Measurements from ENCODE around the gene SMAP2.
"Not testable (repeated sequence)": the region's sequence is repeated elsewhere in the genome, so short reads cannot be mapped to it uniquely, and the experiment has no call there.

Gene SMAP2

GRCh38 chr1:40373323-40374283 lies at the start of gene SMAP2:
TSS of gene SMAP2 (plus strand) at chr1:40373727. CDS start at chr1:40374121, 394 bp downstream.
- DNase-seq (ENCODE audit: low spot score): peak; percentile 99

- not testable (repeated sequence) for DNase-seq (ENCODE audit: low spot score)
Observed at GRCh38 chr1:40331403-40331802, 42.1 kb upstream of the SMAP2 start.

- no peak for DNase-seq (ENCODE audit: low spot score)
Observed at GRCh38 chr1:40332695-40333094, 40.8 kb upstream of the SMAP2 start.

GRCh38 chr1:40337443-40337842 lies 36.1 kb upstream of the SMAP2 start:
- DNase-seq (ENCODE audit: low spot score): no peak

GRCh38 chr1:40338745-40339419 lies 34.6 kb upstream of the SMAP2 start:
- peak; percentile 80 for DNase-seq (ENCODE audit: low spot score)

GRCh38 chr1:40339420-40340323 lies 33.9 kb upstream of the SMAP2 start:
- DNase-seq (ENCODE audit: low spot score): no peak

GRCh38 chr1:40341491-40342380 lies 31.8 kb upstream of the SMAP2 start:
- no peak for DNase-seq (ENCODE audit: low spot score)

- not testable (repeated sequence) for DNase-seq (ENCODE audit: low spot score)
Observed at GRCh38 chr1:40342381-40342717, 31.2 kb upstream of the SMAP2 start.

- no peak for DNase-seq (ENCODE audit: low spot score)
Observed at GRCh38 chr1:40344597-40344996, 28.9 kb upstream of the SMAP2 start.

- no peak for DNase-seq (ENCODE audit: low spot score)
Observed at GRCh38 chr1:40350391-40350790, 23.1 kb upstream of the SMAP2 start.

- DNase-seq (ENCODE audit: low spot score): no peak
Observed at GRCh38 chr1:40351124-40351523, 22.4 kb upstream of the SMAP2 start.

- DNase-seq (ENCODE audit: low spot score): no peak
Observed at GRCh38 chr1:40352126-40352525, 21.4 kb upstream of the SMAP2 start.

GRCh38 chr1:40353082-40353481 lies 20.4 kb upstream of the SMAP2 start:
- DNase-seq (ENCODE audit: low spot score): no peak

GRCh38 chr1:40357625-40358024 lies 15.9 kb upstream of the SMAP2 start:
- DNase-seq (ENCODE audit: low spot score): no peak

- DNase-seq (ENCODE audit: low spot score): no peak
Observed at GRCh38 chr1:40360631-40361030, 12.9 kb upstream of the SMAP2 start.

- no peak for DNase-seq (ENCODE audit: low spot score)
Observed at GRCh38 chr1:40361201-40361600, 12.3 kb upstream of the SMAP2 start.

- no peak for DNase-seq (ENCODE audit: low spot score)
Observed at GRCh38 chr1:40361637-40362036, 11.9 kb upstream of the SMAP2 start.

- DNase-seq (ENCODE audit: low spot score): no peak
Observed at GRCh38 chr1:40362199-40362598, 11.3 kb upstream of the SMAP2 start.

GRCh38 chr1:40362699-40363098 lies 10.8 kb upstream of the SMAP2 start:
- no peak for DNase-seq (ENCODE audit: low spot score)

GRCh38 chr1:40363721-40364120 lies 9.8 kb upstream of the SMAP2 start:
- DNase-seq (ENCODE audit: low spot score): no peak

GRCh38 chr1:40371707-40372258 lies 1.7 kb upstream of the SMAP2 start:
- DNase-seq (ENCODE audit: low spot score): no peak

Data from COLO829 (cell line).